ENCODE results near the gene ABHD12.

ABHD12 gene

DNA sequence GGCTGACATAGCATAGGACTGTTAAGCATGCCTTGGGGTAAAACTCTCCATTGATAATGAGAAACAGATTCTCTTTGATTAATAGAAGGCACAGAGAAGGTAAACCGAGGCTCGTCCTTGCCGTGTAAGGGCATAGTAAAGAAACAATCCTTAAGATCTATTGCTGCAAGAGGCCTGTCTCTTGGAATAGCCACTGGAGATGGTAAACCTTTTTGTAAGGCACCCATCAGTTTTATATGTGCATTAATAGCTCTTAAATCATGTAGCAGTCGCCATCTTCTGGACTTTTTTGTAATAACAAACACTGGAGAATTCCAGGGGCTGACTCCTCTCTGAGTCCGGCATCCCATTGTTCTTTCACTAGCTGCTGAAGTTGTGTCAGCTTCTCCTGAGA, 8.4 kb upstream of the ABHD12 start:
- peaks cover 4% of the 10 kb centered on the region for H3K79me1 ChIP-seq (ENCODE audit: low read length)
- peaks cover 5 to 9% of the 10 kb centered on the region in 2 experiments for H3K4me1 ChIP-seq (ENCODE audit: control insufficient read depth in 1 of 2, insufficient read depth in 2 of 2, low read length in 2 of 2)
- H3K36me3 ChIP-seq (ENCODE audit: control insufficient read depth in 1 of 2, insufficient read depth in 2 of 2, low read length in 2 of 2), result peaks cover 0 to 2% of the 10 kb centered on the region in 2 experiments
- no peak overlapping the region for H3K4ac ChIP-seq (ENCODE audit: low read depth, low read length)
- no peak overlapping the region for H4K8ac ChIP-seq (ENCODE audit: low read depth, low read length)
- H3K23ac ChIP-seq (ENCODE audit: low read length), result no peak overlapping the region
- no peaks in the 10 kb centered on the region for H3K79me2 ChIP-seq (ENCODE audit: control insufficient read depth, insufficient read depth, low read length, poor library complexity)
- no peak overlapping the region for H3K14ac ChIP-seq (ENCODE audit: low read length)
- H4K91ac ChIP-seq (ENCODE audit: low read depth, low read length), result no peak overlapping the region
- H2BK5ac ChIP-seq (ENCODE audit: low read depth, low read length, poor library complexity), result no peak overlapping the region
- H3K27me3 ChIP-seq (ENCODE audit: insufficient read depth, low read length), result no peaks in the 10 kb centered on the region
- H2BK12ac ChIP-seq (ENCODE audit: low read length), result no peak overlapping the region
- peak overlapping the region; percentile 61 for H3K27ac ChIP-seq (ENCODE audit: low read depth, low read length)
- no peak overlapping the region for H3K18ac ChIP-seq (ENCODE audit: low read length)
- no peak overlapping the region for H2BK120ac ChIP-seq (ENCODE audit: insufficient read depth, low read length, poor library complexity)
- no CpG with 5 or more reads among the region's 5 CpGs for WGBS (ENCODE audit: extremely low coverage, insufficient coverage, insufficient read length)
- peak; percentile 57 to 92 for DNase-seq
- no peak overlapping the region for H2AK5ac ChIP-seq (ENCODE audit: low read length)
- H3K4me3 ChIP-seq (ENCODE audit: low read depth, low read length), result no peak overlapping the region
- H3K9ac ChIP-seq (ENCODE audit: low read length), result no peak overlapping the region
- no peak overlapping the region for H3K4me2 ChIP-seq (ENCODE audit: low read length)
- no peak overlapping the region for H4K12ac ChIP-seq (ENCODE audit: low read depth, low read length)
- H2AFZ ChIP-seq (ENCODE audit: insufficient read depth, low read length, poor library complexity), result no peak overlapping the region
- H3K9me3 ChIP-seq (ENCODE audit: insufficient read depth, low read depth, low read length), result peaks cover 7% of the 10 kb centered on the region

- Histone ChIP-seq H3K4me3 (ENCODE audit: low read depth, low read length) (no peak overlapping the region), H3K79me1 (ENCODE audit: low read length) (peaks cover 4% of the 10 kb centered on the region), H3K4ac (ENCODE audit: low read depth, low read length) (no peak overlapping the region), H4K12ac (ENCODE audit: low read depth, low read length) (no peak overlapping the region), H3K9ac (ENCODE audit: low read length) (no peak overlapping the region), H2AFZ (ENCODE audit: insufficient read depth, low read length, poor library complexity) (no peak overlapping the region), H3K23ac (ENCODE audit: low read length) (no peak overlapping the region), H3K36me3 (ENCODE audit: control insufficient read depth in 1 of 2, insufficient read depth in 2 of 2, low read length in 2 of 2) (peaks cover 0 to 2% of the 10 kb centered on the region in 2 experiments), H3K79me2 (ENCODE audit: control insufficient read depth, insufficient read depth, low read length, poor library complexity) (no peaks in the 10 kb centered on the region), H2AK5ac (ENCODE audit: low read length) (no peak overlapping the region), H3K27me3 (ENCODE audit: insufficient read depth, low read length) (no peaks in the 10 kb centered on the region), H3K9me3 (ENCODE audit: insufficient read depth, low read depth, low read length) (peaks cover 7% of the 10 kb centered on the region), H3K4me1 (ENCODE audit: control insufficient read depth in 1 of 2, insufficient read depth in 2 of 2, low read length in 2 of 2) (peaks cover 5 to 9% of the 10 kb centered on the region in 2 experiments), H4K8ac (ENCODE audit: low read depth, low read length) (no peak overlapping the region), H4K91ac (ENCODE audit: low read depth, low read length) (no peak overlapping the region), H2BK120ac (ENCODE audit: insufficient read depth, low read length, poor library complexity) (no peak overlapping the region), H3K14ac (ENCODE audit: low read length) (no peak overlapping the region), H3K4me2 (ENCODE audit: low read length) (peak overlapping the region; percentile 37), H3K18ac (ENCODE audit: low read length) (no peak overlapping the region), H2BK12ac (ENCODE audit: low read length) (no peak overlapping the region), H3K27ac (ENCODE audit: low read depth, low read length) (peak overlapping the region; percentile 61), H2BK5ac (ENCODE audit: low read depth, low read length, poor library complexity) (no peak overlapping the region)
- peak in 1 of 2 donors; percentile 47 for DNase-seq
- WGBS (ENCODE audit: extremely low coverage, insufficient coverage, insufficient read length), result no CpG with 5 or more reads among the region's 4 CpGs
Measured at GRCh38 chr20:25398376-25399036, 7.9 kb upstream of the ABHD12 start.

- peak overlapping the region; percentile 48 for H3K27ac ChIP-seq (ENCODE audit: low read depth, low read length)
- no peak overlapping the region for H4K8ac ChIP-seq (ENCODE audit: low read depth, low read length)
- H3K18ac ChIP-seq (ENCODE audit: low read length), result no peak overlapping the region
- H3K4me2 ChIP-seq (ENCODE audit: low read length), result peak overlapping the region; percentile 37
- peaks cover 4% of the 10 kb centered on the region for H3K79me1 ChIP-seq (ENCODE audit: low read length)
- H3K9me3 ChIP-seq (ENCODE audit: insufficient read depth, low read depth, low read length), result peaks cover 3% of the 10 kb centered on the region
- H3K4ac ChIP-seq (ENCODE audit: low read depth, low read length), result no peak overlapping the region
- H2BK5ac ChIP-seq (ENCODE audit: low read depth, low read length, poor library complexity), result no peak overlapping the region
- no peaks in the 10 kb centered on the region for H3K79me2 ChIP-seq (ENCODE audit: control insufficient read depth, insufficient read depth, low read length, poor library complexity)
- WGBS (ENCODE audit: extremely low coverage, insufficient coverage, insufficient read length), result no CpG with 5 or more reads among the region's 1 CpG
- H3K36me3 ChIP-seq (ENCODE audit: control insufficient read depth in 1 of 2, insufficient read depth in 2 of 2, low read length in 2 of 2), result no peaks in the 10 kb centered on the region
- H2AFZ ChIP-seq (ENCODE audit: insufficient read depth, low read length, poor library complexity), result no peak overlapping the region
- no peaks in the 10 kb centered on the region for H3K27me3 ChIP-seq (ENCODE audit: insufficient read depth, low read length)
- H2BK12ac ChIP-seq (ENCODE audit: low read length), result no peak overlapping the region
- H4K12ac ChIP-seq (ENCODE audit: low read depth, low read length), result no peak overlapping the region
- no peak overlapping the region for H2BK120ac ChIP-seq (ENCODE audit: insufficient read depth, low read length, poor library complexity)
- H2AK5ac ChIP-seq (ENCODE audit: low read length), result no peak overlapping the region
- H4K91ac ChIP-seq (ENCODE audit: low read depth, low read length), result no peak overlapping the region
- H3K9ac ChIP-seq (ENCODE audit: low read length), result no peak overlapping the region
- DNase-seq, result peak; percentile 60 to 80
- no peak overlapping the region for H3K23ac ChIP-seq (ENCODE audit: low read length)
- no peak overlapping the region for H3K4me3 ChIP-seq (ENCODE audit: low read depth, low read length)
- peaks cover 5 to 9% of the 10 kb centered on the region in 2 experiments for H3K4me1 ChIP-seq (ENCODE audit: control insufficient read depth in 1 of 2, insufficient read depth in 2 of 2, low read length in 2 of 2)
- no peak overlapping the region for H3K14ac ChIP-seq (ENCODE audit: low read length)
Measured at GRCh38 chr20:25397821-25398220, 7.2 kb upstream of the ABHD12 start.

GRCh38 chr20:25397096-25397495, 6.5 kb upstream of the ABHD12 start:
- H2AFZ ChIP-seq (ENCODE audit: insufficient read depth, low read length, poor library complexity), result no peak overlapping the region
- peak overlapping the region; percentile 60 for H2BK5ac ChIP-seq (ENCODE audit: low read depth, low read length, poor library complexity)
- H3K9me3 ChIP-seq (ENCODE audit: insufficient read depth, low read depth, low read length), result no peaks in the 10 kb centered on the region
- no peak overlapping the region for H3K4me3 ChIP-seq (ENCODE audit: low read depth, low read length)
- DNase-seq, result peak in 1 of 2 donors; percentile 73
- no CpG with 5 or more reads among the region's 6 CpGs for WGBS (ENCODE audit: extremely low coverage, insufficient coverage, insufficient read length)
- H3K4me1 ChIP-seq (ENCODE audit: control insufficient read depth in 1 of 2, insufficient read depth in 2 of 2, low read length in 2 of 2), result peaks cover 5 to 9% of the 10 kb centered on the region in 2 experiments
- peak overlapping the region; percentile 13 for H3K27ac ChIP-seq (ENCODE audit: low read depth, low read length)
- H4K91ac ChIP-seq (ENCODE audit: low read depth, low read length), result peak overlapping the region; percentile 70
- no peak overlapping the region for H4K12ac ChIP-seq (ENCODE audit: low read depth, low read length)
- H3K18ac ChIP-seq (ENCODE audit: low read length), result no peak overlapping the region
- H3K4ac ChIP-seq (ENCODE audit: low read depth, low read length), result no peak overlapping the region
- no peak overlapping the region for H3K23ac ChIP-seq (ENCODE audit: low read length)
- no peaks in the 10 kb centered on the region for H3K36me3 ChIP-seq (ENCODE audit: control insufficient read depth in 1 of 2, insufficient read depth in 2 of 2, low read length in 2 of 2)
- peaks cover 4% of the 10 kb centered on the region for H3K79me1 ChIP-seq (ENCODE audit: low read length)
- H3K14ac ChIP-seq (ENCODE audit: low read length), result peak overlapping the region; percentile 29
- H3K79me2 ChIP-seq (ENCODE audit: control insufficient read depth, insufficient read depth, low read length, poor library complexity), result no peaks in the 10 kb centered on the region
- H2BK120ac ChIP-seq (ENCODE audit: insufficient read depth, low read length, poor library complexity), result peak overlapping the region; percentile 5
- H3K9ac ChIP-seq (ENCODE audit: low read length), result no peak overlapping the region
- no peak overlapping the region for H3K4me2 ChIP-seq (ENCODE audit: low read length)
- peak overlapping the region; percentile 72 for H2BK12ac ChIP-seq (ENCODE audit: low read length)
- H3K27me3 ChIP-seq (ENCODE audit: insufficient read depth, low read length), result no peaks in the 10 kb centered on the region
- H2AK5ac ChIP-seq (ENCODE audit: low read length), result peak overlapping the region; percentile 76
- H4K8ac ChIP-seq (ENCODE audit: low read depth, low read length), result no peak overlapping the region
